GM19324 (cell line): ENCODE data around the gene ORMDL2.

ENCODE experiments used
- ATAC-seq: cut with Tn5 transposase; IDR thresholded peaks from one replicate; pipeline ENCODE4 v1.9.1; 2021; ENCODE audit warnings: mild to moderate bottlenecking, moderate library complexity; ENCODE audit not compliant: unreplicated experiment, low FRiP score

Gene ORMDL2

GRCh38 chr12:55817345-55818139 lies at the start of gene ORMDL2, which contains the start of gene SARNP:
Gene ORMDL2 (plus strand): TSS chr12:55818041. CDS start chr12:55819000, 959 bp downstream.
Gene SARNP (minus strand): TSS chr12:55817724. CDS start chr12:55817701, 23 bp downstream.
- ATAC-seq: peak; percentile 99

- no peak for ATAC-seq
These were observed 46.1 kb upstream of the ORMDL2 start for GRCh38 chr12:55771736-55772135.

- no peak for ATAC-seq
These were observed 40.0 kb upstream of the ORMDL2 start for GRCh38 chr12:55777856-55778255.

- ATAC-seq: no peak
These were observed 37.2 kb upstream of the ORMDL2 start for GRCh38 chr12:55780685-55781084.

GRCh38 chr12:55788546-55788945 lies 29.3 kb upstream of the ORMDL2 start:
- no peak for ATAC-seq

- ATAC-seq: no peak
These were observed 28.7 kb upstream of the ORMDL2 start for GRCh38 chr12:55789171-55789570.

DNA sequence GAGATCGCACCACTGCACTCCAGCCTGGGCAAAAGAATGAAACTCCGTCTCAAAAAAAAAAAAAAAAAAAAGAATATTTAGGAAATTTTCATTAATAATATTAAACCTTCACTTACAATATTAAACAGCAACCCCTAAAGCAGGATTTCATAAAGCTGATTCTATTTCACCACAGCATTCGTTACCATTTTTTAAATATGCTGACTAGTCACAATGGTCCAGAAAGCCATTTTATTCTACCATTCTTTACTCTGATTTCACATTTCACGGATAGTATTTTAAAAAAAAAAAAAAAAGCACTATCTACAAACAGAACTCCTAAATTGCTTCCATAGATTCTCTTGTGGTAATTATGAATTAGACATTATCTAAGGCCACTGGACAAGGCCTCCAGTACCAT lies 27.9 kb upstream of the ORMDL2 start:
- ATAC-seq: no peak

DNA sequence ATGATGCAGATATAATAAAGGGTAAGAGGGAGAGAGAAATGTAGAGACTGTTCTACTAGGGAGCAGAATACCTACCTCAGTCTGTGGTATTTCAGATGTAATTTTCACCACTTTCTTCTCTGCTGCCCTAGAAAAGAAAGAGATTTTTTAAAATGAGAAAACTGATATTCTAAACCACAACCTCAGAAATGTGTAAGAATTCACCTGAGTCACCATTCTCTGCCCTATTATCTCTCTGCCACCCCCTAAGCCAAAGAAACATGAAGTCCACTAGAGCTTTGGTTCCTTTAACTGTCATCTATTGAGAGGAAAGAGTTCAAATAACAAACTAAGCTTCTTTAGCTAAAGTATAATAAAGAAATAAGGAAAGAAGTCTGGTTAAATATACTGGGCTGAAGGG lies 21.9 kb upstream of the ORMDL2 start:
- ATAC-seq: no peak

DNA sequence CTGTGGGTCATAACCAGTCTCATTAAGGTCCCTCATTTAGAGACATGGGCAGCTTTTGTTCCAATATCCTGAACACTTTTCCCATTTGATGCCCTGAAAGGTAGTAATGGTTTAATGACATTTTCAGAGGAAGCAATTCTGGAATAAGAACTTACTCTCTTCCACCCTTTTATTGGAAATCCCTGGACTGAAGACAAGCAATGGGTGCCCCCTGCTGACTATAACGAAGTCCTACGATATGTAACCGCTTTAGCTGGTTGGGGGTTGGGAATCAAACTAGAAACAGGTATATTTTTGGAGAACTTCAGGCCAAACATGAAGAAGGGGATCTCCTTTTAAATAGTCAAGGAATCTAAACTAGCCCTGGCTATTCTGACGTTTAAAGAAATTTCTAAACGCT lies 20.8 kb upstream of the ORMDL2 start:
- no peak for ATAC-seq

- no peak for ATAC-seq
These were observed 20.3 kb upstream of the ORMDL2 start for GRCh38 chr12:55797550-55797949.

- no peak for ATAC-seq
These were observed 10.9 kb upstream of the ORMDL2 start for GRCh38 chr12:55806982-55807381.

DNA sequence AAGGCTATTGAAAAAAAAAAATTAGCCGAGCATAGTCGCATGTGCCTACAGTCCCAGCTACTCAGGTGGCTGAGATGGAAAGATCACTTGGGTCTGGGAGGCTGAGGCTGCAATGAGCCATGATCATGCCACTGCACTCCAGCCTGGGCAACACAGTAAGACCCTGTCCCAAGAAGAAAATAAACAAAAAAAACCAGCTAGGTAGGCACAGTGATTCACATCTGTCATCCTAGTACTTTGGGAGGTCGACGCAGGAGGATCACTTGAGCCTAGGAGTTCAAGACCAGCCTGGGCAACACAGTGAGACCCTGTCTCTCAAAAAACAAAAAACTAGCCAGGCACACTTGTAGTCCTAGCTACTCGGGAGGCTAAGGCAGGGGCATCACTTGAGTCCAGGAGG lies 8.6 kb upstream of the ORMDL2 start:
- no peak for ATAC-seq

GRCh38 chr12:55812088-55812487 lies 5.8 kb upstream of the ORMDL2 start:
- no peak for ATAC-seq

DNA sequence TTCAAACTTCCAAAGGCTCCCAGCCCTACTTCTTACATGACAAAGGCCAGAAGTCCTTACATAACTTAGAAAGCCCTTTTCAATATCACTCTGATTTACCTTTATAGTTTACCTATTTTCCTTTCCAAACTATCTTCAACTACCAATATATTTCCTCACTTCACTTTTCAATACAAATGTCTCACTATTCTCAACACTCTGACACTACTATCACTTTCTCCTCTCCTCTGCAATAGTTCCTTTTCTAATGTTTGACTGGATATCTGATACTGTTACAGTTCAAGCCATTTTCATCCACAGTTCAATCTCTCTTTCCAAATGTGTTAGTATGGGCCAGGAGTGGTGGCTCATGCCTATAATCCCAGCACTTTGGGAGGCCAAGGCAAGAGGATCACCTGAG lies 3.6 kb upstream of the ORMDL2 start:
- ATAC-seq: no peak

DNA sequence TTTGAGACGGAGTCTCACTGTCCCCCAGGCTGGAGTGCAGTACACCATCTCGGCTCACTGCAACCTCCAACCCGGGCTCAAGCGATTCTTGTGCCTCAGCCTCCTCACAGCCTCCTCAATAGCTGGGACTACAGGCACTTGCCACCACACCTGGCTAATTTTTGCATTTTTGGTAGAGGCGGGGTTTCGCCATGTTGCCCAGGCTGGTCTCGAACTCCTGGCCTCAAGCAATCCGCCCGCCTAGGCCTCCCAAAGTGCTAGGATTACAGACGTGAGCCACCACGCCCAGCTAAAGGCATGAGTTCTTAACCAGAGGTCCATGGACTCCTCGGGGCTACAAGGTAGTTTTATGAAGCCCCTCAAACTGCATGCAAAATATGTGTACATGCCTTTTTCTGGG lies 2.4 kb upstream of the ORMDL2 start:
- ATAC-seq: no peak

DNA sequence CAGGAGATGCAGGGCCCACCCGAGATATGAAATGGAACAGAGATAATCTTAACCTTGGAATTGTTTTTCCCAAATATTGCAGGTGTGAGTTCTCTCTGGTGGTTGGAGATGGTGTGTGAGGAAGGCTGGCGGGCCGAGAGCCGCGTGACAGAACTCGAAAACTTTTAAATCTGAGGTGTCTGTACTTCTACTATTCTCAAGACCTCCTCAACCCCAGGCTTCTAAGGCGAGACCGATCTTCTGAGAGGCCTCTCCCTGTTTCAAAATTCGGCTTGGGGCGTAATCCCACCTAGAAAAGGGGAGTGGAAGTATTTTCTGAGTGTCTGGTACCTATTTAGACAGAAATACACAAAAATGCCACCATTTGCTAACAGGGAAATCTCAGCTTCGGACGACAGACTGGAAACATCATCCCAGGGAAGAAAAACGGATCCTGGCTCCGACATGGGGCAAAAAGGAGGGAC lies 928 bp upstream of the ORMDL2 start:
- no peak for ATAC-seq

GRCh38 chr12:55818140-55818728 lies 393 bp downstream of the ORMDL2 start:
- peak; percentile 29 for ATAC-seq

DNA sequence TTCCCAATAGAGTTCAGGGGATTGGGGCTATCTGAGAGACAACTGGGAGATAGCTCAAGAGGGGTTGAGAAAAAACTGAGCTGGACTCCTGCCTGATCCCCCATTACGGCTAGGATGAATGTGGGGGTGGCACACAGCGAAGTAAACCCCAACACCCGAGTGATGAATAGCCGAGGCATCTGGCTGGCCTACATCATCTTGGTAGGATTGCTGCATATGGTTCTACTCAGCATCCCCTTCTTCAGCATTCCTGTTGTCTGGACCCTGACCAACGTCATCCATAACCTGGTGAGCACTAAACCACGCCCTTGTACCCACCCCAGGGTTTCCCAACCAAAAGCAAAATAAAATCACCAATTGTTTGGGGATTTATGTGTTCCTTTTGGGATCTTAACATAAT lies 1.0 kb downstream of the ORMDL2 start:
- no peak for ATAC-seq

GRCh38 chr12:55820679-55821078 lies 2.8 kb downstream of the ORMDL2 start:
- no peak for ATAC-seq

GRCh38 chr12:55822228-55822627 lies 4.4 kb downstream of the ORMDL2 start:
- no peak for ATAC-seq

GRCh38 chr12:55823419-55823818 lies 5.6 kb downstream of the ORMDL2 start:
- no peak for ATAC-seq

- no peak for ATAC-seq
These were observed 6.9 kb downstream of the ORMDL2 start for GRCh38 chr12:55824726-55825125.
